ENCODE measurements around the gene LDLRAD2.
"Not testable (repeated sequence)": the region's sequence is repeated elsewhere in the genome, so short reads cannot be mapped to it uniquely, and the experiment has no call there.

The LDLRAD2 gene

DNA sequence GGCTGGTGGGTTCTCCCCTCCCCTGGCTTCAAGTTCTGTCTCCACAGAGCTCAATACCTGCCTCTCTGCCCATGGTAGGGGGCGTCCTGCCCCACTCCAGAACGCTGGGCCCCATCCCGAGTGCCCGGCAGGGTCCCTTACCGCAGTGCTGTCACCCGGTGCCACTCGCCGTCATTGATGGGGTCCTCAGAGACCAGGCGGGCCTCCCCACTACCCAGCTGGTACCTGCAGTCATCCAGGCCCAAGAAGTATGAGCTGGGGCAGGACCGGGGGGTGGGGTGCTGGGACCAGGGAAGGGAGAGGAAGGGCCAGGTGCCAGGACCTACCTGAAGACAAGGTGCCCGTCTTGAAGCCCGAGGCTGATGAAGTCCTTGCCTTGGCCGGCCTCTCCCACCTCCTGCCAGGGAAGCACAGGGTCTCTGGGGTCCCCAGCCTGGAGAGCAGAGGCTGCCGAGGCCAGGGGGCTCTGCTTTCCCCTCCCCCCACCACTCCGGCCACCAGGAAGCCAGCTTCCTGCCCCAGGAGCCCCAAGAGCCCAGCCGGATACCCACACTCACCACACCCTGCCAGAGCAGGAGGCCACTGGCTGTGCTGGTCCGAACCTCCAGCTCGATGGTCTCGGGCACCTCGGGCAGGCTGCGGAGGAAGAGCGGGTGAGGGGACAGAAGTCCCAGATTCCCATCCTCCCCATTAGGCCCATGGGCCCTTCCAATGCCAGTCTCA, 12.1 kb downstream of the LDLRAD2 start:
- DNase-seq (ENCODE audit: low read depth), result no peak

DNA sequence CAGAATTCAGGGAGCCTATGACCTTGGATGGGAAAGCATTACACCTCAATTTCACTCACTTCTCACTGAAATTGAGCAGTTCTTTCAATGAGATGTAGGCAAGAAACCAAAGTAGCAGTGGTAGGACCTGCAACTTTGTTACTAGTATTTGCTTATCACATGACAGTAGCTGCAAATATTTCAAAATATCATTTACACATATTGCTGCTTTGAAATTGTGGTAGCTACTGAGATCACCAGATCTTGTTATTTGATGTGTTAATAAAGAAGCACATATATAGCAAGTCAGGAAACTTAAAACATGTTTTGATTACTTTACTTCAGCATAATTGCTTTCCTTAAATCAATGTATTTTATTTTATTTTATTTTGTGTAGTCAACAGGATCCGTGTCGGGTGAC, 12.9 kb downstream of the LDLRAD2 start:
- DNase-seq (ENCODE audit: low read depth), result no peak

DNA sequence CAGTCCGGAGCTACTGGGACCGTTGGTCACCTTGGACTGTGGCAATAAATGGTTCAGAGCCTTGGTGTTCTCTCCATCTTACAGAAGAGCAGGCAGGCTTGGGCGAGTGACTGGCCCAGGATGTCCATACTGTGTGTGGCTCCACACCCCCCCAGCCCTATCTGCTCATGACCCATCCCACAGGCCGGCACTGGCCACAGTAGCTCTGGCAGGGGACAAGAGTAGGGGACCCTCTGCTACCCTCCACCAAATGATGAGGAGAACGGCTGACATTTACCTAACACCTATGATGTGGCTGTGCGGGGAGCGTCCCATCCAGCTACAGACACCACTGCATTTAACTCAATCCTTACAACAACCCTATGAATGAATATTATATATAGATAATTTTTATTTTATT, 13.3 kb downstream of the LDLRAD2 start:
- no peak for DNase-seq (ENCODE audit: low read depth)

DNA sequence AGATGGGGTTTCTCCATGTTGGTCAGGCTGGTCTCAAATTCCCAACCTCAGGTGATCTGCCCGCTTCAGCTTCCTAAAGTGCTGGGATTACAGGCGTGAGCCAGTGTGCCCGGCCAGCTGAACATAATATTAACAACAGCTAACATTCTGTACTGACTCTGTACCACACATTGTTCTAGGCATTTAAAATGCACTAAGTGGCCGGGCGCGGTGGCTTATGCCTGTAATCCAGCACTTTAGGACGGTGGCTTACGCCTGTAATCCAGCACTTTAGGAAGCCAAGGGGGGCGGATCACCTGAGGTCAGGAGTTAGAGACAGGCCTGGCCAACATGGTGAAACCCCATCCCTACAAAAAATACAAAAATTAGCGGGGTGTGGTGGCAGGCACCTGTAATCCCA, 14.6 kb downstream of the LDLRAD2 start:
- DNase-seq (ENCODE audit: low read depth), result not testable (repeated sequence)

DNA sequence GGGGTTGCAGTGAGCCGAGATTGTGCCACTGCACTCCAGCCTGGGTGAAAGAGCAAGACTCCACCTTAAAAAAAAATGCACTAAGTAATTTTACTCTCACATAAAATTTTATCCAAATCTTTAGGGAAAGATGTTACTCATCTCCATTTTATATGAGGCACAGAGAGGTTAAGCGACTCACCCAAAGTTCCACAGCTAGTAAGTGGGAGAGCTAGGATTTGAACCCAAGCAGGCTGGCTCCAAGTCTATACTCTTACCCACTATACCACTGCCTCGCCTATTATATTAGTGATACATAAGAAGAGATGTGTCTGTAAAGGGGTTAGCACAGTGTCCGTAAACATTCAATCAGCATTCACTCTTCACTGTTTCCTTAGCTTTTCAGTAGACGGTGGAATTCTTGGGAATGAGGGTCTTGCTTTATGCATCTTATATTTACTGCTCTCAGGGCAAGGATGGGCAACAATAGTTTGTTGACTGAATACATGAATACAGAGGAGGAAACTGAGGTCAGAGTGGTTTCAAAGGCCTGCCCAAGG, 15.1 kb downstream of the LDLRAD2 start:
- DNase-seq (ENCODE audit: low read depth), result no peak

DNA sequence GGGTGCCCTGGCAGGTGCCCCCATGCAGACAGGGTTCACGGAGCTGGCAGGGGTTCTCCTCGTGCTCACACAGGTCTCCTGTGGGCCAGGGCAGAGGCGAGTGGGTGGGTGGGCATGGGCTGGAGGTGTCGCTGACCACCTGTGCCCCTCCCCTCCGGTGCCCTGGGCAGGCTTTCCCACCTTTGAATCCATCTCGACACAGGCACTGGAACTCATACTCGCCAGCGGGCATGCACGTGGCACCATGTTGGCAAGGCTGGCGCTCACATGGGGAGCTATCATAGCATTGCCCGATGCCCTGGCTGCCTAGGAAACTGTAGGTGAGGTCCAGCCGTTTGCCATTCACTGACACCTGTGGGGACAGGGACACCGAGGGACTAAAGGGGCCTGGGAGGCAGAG, 16.0 kb downstream of the LDLRAD2 start:
- DNase-seq (ENCODE audit: low read depth), result no peak

DNA sequence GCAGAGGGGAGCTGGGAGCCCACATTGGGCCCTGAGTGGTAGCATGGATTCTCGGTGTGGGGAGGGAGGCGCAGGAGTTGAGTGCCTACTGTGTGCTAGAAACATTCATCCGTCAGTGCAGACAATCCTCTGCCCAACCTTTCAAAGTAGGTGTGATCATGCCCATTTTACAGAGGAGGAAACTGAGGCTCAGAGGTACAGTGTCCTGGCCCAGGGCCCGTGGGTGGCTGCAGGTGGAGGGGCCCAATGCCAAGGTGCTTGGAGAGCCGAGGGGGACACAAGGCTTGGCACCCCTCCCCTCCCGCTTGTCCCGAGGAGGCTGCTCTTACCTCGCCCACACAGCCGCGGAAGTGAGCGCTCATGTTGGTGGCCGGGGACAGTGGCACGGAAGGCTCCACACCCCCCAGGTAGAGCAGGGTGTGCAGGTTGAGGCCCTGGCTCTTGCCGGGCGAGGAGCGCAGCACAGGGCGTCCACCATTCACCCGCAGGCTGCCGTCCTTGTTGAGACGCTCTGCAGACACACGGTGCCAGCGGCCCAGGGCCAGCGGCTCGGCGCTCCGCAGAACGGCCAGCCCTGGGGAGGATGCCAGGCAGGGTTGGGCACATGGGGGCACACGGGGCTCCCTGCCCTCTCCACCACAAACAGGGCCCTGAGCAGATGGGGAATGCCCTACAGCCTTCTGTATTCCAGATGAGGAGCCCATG, 16.6 kb downstream of the LDLRAD2 start:
- no peak for DNase-seq (ENCODE audit: low read depth)

DNA sequence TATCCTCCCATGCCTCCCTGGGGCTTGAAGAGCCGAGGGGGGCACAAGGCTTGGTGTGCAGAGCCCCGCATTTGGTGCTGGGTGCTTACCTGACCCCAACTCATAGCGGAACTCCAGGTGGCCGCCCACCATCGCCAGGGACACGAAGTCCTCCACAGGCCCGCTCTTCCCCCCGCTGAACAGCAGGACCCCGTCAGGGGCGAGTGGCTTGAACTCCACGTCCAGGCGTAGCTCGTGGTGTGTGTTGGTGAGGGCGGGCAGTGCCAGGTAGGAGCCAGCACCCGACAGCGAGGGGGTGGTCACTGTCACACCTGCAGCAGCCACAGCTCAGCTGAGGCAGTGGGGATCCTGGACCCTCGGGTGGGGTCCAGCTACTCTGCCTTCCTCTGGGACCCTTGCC, 17.2 kb downstream of the LDLRAD2 start:
- no peak for DNase-seq (ENCODE audit: low read depth)

DNA sequence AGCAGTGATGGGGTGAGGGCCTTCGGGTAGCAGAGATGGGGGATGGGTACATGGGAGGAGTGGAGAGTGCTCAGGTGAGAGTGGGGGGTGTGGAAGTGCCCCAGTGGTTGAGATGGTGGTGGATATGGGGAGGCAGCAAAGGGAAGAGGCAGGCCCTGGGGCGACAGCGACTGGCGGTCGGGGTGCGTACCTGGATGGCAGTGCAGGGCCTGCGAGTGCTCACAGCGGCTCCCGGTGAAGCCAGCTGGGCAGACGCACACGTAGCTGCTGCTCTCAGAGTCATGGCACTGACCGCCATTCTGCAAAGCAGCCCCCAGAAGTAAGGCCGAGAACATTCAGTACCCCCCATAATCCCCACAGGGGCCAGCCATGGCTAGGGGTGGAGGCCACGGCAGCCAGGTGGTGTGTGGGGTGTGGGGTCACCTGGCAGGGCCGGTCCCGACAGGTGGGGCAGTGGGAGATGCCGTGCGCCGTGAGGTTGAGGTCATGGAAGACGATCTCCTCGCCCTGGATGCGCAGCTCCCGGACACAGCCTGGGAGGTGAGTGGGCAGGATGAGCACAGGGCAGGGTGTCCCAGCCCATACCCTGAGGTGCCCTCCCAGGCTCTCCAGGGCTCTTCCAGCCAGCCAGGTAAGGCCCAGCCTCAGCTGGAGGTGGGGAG, 18.9 kb downstream of the LDLRAD2 start:
- no peak for DNase-seq (ENCODE audit: low read depth)

DNA sequence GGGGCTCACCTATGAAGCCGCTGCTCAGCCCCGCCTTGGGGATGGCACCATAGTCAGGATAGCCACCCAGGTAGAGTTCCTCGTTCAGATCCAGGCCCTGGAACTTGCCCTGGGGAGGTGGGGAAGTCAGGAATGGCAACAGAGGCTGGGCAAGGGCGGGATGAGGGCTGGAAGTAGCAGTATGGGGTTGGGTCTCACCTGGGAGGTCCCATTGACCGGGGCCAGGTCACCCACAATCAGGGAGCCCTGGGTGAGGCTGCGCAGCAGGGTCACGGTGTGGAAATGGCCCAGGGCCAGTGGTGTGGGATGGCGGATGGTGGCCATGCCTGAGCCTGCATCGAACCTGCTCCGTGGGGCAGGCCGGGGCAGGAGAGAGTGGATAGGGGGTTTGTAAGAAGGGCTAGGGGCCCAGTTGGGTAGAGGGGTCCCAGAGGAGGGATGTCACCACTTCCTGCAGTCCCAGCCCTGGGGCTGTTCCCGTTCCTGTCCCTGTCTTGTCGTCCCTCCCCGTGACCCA, 19.4 kb downstream of the LDLRAD2 start:
- no peak for DNase-seq (ENCODE audit: low read depth)

DNA sequence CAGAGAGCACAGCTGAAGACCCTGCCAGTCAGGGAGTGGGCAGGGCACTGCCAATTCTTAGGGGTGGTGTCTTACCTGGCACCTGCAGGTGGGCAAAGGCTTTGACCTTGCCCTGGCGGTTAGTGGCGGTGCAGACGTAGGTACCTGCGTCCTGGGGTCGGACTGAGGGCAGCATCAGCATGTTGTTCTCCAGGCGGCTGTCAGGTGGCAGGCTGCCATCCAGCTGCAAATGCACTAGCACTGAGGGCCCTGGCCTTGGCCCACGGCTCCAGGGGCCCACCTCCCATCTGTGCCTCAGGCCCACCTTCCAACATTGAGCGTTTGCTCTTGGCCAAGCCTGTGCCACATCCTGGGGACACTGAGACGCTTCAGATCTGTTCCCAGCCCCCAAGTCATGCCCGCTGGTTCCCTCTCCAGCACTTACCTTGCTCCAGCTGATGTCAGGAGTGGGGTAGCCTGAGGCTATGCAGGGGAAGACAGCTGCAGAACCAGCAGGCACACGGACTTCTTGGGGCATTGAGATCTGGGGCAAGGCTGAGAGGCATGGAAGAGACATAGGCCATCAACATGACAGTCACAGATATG, 21.4 kb downstream of the LDLRAD2 start:
- DNase-seq (ENCODE audit: low read depth), result no peak

DNA sequence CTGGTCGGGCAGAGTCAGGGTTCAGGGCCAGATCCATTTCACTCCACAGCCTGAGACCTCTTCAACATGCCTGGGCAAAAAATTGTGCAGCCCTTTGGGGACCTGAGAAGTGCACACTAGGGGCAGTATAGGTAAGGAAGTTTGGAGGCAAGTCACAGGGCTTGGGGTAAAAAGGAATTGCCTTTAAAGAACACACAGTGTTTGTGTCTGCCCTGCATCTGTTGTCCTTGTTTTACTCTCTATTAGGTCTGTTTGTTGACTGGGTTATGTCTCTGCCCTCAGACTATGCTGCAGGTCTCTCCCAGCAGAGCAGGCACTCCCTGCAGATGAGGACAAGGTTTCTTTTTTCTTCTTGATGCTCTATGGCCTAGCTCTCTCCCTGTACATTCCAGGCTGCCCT, 22.0 kb downstream of the LDLRAD2 start:
- DNase-seq (ENCODE audit: low read depth), result no peak

DNA sequence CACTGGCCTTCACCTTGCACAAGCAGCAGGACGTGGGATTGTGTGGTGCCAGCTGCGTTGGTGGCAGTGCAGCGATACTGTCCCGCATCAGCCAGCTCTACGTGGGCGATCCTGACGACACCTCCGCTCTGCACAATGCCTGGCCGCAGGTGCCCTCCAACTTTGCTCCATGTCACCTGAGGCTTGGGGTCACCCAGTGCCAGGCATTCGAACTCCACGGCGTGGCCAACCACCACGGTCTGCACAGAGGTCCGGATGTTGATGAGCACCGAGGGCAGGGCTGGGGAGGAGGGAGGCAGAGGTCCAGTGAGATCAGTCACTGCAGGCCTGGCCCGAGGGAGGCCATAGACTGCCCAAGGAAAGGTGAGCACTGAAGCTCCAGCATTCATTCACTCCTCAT, 22.6 kb downstream of the LDLRAD2 start:
- no peak for DNase-seq (ENCODE audit: low read depth)

DNA sequence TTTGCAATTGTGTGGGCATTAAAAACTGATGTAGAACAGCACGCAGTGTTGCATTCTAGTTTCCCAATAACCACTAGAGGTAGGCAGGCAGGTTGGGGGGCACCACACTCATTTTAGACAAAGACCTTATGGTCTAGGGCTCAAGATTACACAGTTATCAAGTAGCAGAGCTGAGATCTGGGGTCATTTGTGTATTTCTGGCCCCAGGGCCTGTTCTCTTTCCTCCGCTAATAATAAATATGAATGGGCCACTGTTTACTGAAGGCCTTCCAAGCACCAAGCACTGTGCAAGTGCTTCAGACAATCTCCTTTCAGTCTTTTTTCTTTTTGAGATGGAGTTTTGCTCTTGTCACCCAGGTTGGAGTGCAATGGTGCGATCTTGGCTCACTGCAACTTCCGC, 23.9 kb downstream of the LDLRAD2 start:
- no peak for DNase-seq (ENCODE audit: low read depth)

DNA sequence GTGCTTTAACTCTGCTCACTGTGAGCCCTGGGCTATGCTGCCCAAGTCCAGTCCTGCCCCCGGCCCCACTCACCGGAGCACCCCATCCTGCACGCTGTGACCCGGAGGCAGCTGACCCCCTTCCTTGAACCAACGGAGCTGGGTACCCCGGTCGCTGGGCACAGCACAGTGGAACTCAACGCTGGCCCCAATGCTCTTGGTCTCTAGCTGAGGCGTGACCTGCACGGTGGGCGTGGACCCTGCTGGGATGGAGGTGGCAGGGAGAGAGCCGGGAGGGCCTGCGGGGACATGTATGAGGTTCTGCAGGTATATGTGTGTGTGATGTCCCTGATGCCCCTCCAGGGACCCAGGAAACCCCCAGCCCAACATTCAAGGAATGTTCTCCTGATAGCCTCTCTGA, 24.7 kb downstream of the LDLRAD2 start:
- DNase-seq (ENCODE audit: low read depth), result no peak

DNA sequence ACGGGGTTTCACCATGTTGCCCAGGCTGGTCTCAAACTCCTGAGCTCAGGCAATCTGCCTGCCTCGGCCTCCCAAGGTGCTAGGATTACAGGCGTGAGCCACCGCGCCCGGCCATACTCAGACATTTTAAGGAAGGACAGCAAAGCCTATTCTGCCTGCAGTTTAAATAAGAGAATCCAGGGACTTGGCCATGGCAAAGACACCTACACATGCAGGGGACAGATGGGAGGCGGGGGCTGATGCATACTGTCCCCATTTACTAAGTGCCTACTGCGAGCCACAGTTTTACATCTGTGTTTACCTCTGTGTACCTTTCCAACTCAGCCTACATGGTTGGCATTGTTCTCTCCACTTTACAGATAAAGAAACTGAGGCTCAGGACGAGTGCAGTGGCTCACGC, 25.4 kb downstream of the LDLRAD2 start:
- DNase-seq (ENCODE audit: low read depth), result no peak

DNA sequence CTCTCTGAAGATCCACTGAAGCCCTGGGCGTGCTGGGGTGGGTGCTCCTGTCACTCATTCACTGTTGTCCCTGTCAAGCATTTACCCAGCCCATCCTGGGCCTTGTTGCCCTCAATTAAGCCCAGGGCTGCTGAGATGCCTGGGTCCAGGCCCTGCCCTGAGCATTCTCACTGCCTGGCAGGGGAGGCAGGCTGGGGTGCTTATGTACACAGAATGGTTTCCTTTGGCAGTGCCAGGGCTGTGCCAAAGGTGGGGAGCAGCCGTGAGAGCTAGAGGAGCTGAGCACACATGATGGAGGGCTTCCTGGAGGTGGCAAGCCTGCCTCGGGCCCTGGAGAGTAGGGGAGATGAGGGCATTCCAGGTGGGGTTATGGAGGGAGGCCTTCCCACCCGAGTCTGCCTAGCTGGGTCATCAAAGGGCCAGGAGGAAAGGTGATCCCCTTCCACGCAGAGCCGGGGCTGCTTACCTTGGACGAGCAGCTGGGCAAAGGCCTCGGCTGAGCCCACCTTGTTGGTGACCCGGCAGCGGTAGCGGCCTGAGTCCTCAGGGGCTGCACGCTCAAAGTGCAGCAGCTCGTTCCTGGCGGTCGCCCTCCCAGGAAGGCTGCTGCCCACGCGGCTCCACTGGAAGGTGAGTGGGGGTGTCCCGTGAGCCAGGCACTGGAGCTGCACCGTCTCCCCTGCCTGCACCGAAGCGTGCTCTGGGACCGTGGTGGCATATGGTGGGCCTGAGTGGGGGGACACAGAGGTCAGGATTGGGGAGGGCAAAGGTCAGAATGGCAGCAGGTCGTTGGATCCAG, 26.5 kb downstream of the LDLRAD2 start:
- no peak for DNase-seq (ENCODE audit: low read depth)

DNA sequence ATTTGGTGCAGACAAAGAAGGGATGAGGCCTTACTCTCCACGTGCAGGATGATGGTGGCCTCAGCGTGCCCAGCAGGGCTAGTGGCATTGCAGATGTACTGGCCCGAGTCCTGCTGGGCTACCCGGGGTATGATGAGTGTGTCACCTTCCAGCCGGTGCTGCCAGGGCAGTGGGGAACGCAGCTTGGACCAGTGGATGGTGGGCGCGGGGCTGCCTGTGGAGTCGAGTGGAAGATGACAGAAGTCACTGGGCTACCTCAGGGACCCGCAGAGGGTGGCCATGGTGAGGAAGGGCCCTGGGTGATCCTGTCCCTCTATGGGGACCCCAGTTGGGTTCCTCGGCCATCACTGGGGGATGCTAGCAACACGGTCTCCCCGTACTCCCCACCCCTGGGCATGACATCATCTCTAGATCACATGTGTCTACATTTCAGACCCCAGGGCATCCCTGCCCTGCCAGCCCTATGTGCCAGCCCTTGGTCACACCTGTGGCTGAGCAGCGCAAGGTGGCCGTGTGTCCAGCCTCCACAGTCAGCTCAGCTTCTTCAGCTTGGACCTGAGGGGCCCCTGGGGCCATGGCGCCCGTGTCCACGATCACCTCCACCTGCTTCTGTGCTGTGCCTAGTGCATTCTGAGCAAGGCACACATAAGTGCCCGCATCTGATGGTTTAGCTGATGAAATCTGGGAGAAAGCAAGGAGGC, 27.4 kb downstream of the LDLRAD2 start:
- DNase-seq (ENCODE audit: low read depth), result no peak

DNA sequence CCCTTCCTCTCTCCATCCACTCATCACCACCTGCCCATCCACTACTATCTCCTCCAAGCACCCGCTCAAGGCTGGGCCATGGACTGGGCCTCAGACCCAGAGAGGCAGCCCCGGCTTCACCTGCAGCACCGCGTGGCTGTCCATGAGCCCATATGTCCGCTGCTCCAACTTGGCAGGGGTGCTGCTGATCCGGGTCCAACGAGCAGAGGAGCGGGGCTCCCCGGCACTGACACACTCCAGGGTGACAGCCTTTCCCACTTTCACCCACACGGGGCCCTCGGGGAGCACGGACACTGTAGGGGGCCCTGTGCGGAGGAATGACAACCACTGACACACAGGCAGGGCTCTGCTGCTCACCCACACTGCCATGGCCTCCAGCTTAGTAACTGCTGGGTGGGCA, 28.9 kb downstream of the LDLRAD2 start:
- no peak for DNase-seq (ENCODE audit: low read depth)

DNA sequence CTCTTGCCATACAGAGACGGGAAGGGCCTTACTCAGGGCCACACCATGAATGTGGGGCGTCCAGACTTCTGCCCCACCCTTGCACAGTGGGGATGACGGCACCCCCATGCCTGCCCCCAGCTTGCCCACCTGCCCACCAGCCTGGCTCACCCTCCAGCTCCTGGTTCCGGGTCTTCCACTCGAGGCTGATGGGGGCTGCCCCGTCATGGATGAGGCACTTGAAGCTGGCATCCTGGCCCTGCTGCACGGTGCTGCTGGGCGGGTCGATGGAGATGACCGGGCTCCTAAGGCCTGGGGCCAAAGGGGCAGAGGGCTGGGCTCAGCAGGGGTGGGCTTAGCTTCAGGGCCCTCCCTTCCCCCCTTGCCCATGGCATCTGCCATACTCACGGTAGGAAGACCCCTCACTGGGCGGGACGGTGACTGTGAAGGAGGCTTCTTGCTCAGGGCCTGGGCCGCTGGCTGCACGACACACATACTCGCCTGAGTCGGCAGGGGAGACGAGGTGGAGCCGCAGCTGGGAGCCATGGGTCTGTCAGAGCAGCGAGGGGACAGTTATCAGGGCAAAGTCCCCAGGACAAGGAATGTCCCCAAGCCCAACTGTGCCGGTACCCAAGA, 29.9 kb downstream of the LDLRAD2 start:
- no peak for DNase-seq (ENCODE audit: low read depth)

Data from stimulated activated CD8-positive, alpha-beta memory T cell treated with anti-CD3 and anti-CD28 coated beads, Interleukin-15, amount 100 ng/mL, for 24 hours (primary cell).